ENCODE data around the gene CLSTN2. TPM values are rescaled to one million over a fixed set of nuclear protein-coding genes. Genes with fewer than 3 reads are reported as not detected.

The CLSTN2 gene
- total and polyA plus RNA-seq, 2 of the 4 experiments (the other 2 are of a cell fraction): under 0.01 to 0.07 TPM

DNA sequence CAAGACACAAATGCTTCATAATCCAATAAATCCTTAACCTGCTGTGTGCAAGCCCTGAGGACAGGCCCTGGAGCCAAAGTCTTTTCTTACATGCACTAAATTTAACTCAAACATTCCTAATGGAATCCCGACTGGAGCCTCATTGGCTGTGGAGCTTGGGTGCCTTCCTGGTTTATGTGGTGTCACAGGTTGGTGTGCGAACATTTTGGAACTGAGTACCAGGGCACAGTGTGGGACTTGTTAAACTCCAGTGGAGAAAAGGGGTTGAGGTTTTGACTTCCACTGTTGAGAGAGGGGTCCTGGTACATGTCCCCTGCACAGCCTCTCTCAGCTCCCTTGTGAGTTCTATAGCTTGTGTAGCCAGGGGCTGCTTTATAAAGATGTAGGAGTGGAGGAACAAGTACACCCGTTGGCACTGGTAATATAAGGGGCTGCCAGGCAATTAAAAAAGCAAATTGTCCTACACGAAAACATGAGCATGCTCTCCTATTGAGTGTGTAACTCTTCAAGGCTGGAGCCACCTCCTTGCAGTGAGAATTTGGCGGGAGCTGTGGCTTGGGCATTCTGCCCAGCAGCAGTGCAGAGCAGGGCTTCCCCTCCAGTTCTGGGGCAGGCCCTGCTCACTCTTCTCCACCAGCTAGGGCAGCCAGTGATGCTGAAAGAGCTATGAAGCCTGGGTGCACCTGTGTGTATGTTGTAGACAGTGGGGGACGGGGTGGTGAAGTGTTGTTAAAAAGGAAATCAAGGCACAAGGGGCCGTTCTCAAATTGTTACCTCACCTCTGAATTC, 218.1 kb downstream of the CLSTN2 start:
- ChIA-PET CTCF (no interaction called here), POLR2A (ENCODE audit: unreplicated experiment) (no interaction called here)
- Histone ChIP-seq H2AFZ (replicated peaks; ENCODE audit: low read length, poor library complexity) (no peak overlapping the region), H4K91ac (ENCODE audit: insufficient read depth, low read depth, low read length) (no peak overlapping the region), H3K14ac (replicated peaks; ENCODE audit: low read depth, low read length) (no peak overlapping the region), H3K18ac (ENCODE audit: low read depth, low read length) (no peak overlapping the region), H3K9me1 (ENCODE audit: insufficient read depth, low read length) (no peaks in the 10 kb centered on the region), H3K36me3 (ENCODE audit: control insufficient read depth, insufficient read depth, low read length) (no peaks in the 10 kb centered on the region), H3K79me1 (ENCODE audit: low read depth in 1 of 2, low read length in 2 of 2) (no peaks in the 10 kb centered on the region), H2AK9ac (replicated peaks; ENCODE audit: low read depth, low read length, poor library complexity) (no peak overlapping the region), H3K4me1 (ENCODE audit: control insufficient read depth, insufficient read depth, low read length) (no peaks in the 10 kb centered on the region), H3K23ac (ENCODE audit: low read depth, low read length) (no peak overlapping the region), H4K8ac (ENCODE audit: low read depth in 2 of 2, low read length in 2 of 2) (no peak overlapping the region), H2BK15ac (ENCODE audit: low read depth, low read length) (no peak overlapping the region), H3K4me2 (ENCODE audit: low read depth, low read length) (no peak overlapping the region), H2BK5ac (ENCODE audit: low read depth, low read length, poor library complexity, severe bottlenecking) (no peak overlapping the region), H4K20me1 (ENCODE audit: insufficient read depth, low read length) (no peaks in the 10 kb centered on the region), H3K27me3 (ENCODE audit: control insufficient read depth, insufficient read depth, low read length) (no peaks in the 10 kb centered on the region), H3K4ac (ENCODE audit: low read depth, low read length) (no peak overlapping the region), H2BK120ac (ENCODE audit: low read depth, low read length) (no peak overlapping the region), H3K56ac (ENCODE audit: extremely low read depth, insufficient read depth, low read length) (no peak overlapping the region), H2AK5ac (ENCODE audit: low read depth, low read length) (no peak overlapping the region), H3K9me3 (ENCODE audit: control insufficient read depth, insufficient read depth, low read length) (no peaks in the 10 kb centered on the region), H3K27ac (ENCODE audit: insufficient read depth, low read length) (no peak overlapping the region), H4K5ac (ENCODE audit: low read depth, low read length) (no peak overlapping the region), H3K9ac (ENCODE audit: low read depth, low read length) (no peak overlapping the region), H2BK20ac (ENCODE audit: low read depth, low read length) (no peak overlapping the region), H3K4me3 (ENCODE audit: insufficient read depth, low read depth, low read length) (no peak overlapping the region)
- TF ChIP-seq MAFK (IDR thresholded peaks at IDR 0.05; ENCODE audit: low read depth, low read length): no peak
- TF ChIP-seq CHD1 (IDR thresholded peaks at IDR 0.05; ENCODE audit: low read depth, low read length): no peak
- TF ChIP-seq RFX5 (IDR thresholded peaks at IDR 0.05; ENCODE audit: low read depth, low read length): no peak
- TF ChIP-seq CEBPB (IDR thresholded peaks at IDR 0.05; ENCODE audit: low read depth, low read length): no peak
- TF ChIP-seq, protein P1, sequence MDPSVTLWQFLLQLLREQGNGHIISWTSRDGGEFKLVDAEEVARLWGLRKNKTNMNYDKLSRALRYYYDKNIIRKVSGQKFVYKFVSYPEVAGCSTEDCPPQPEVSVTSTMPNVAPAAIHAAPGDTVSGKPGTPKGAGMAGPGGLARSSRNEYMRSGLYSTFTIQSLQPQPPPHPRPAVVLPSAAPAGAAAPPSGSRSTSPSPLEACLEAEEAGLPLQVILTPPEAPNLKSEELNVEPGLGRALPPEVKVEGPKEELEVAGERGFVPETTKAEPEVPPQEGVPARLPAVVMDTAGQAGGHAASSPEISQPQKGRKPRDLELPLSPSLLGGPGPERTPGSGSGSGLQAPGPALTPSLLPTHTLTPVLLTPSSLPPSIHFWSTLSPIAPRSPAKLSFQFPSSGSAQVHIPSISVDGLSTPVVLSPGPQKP (IDR thresholded peaks at IDR 0.05; ENCODE audit: borderline replicate concordance, low read depth, low read length): no peak
- TF ChIP-seq FOS (IDR thresholded peaks at IDR 0.05; ENCODE audit: low read depth, low read length): no peak
- no peak for TF ChIP-seq RAD21 (IDR thresholded peaks at IDR 0.05; ENCODE audit: low read length)
- no peak for TF ChIP-seq NFE2L2 (IDR thresholded peaks at IDR 0.05; ENCODE audit: low read depth, low read length)
- TF ChIP-seq POLR2A (IDR thresholded peaks at IDR 0.05; ENCODE audit: low read depth, low read length): no peak
- TF ChIP-seq MXI1 (IDR thresholded peaks at IDR 0.05; ENCODE audit: borderline replicate concordance, low read depth, low read length): no peak
- TF ChIP-seq, protein P2, sequence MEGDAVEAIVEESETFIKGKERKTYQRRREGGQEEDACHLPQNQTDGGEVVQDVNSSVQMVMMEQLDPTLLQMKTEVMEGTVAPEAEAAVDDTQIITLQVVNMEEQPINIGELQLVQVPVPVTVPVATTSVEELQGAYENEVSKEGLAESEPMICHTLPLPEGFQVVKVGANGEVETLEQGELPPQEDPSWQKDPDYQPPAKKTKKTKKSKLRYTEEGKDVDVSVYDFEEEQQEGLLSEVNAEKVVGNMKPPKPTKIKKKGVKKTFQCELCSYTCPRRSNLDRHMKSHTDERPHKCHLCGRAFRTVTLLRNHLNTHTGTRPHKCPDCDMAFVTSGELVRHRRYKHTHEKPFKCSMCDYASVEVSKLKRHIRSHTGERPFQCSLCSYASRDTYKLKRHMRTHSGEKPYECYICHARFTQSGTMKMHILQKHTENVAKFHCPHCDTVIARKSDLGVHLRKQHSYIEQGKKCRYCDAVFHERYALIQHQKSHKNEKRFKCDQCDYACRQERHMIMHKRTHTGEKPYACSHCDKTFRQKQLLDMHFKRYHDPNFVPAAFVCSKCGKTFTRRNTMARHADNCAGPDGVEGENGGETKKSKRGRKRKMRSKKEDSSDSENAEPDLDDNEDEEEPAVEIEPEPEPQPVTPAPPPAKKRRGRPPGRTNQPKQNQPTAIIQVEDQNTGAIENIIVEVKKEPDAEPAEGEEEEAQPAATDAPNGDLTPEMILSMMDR (conservative IDR thresholded peaks at IDR 0.05; ENCODE audit: low read depth, low read length): no peak
- no peak for TF ChIP-seq BHLHE40 (IDR thresholded peaks at IDR 0.05; ENCODE audit: low read depth, low read length)
- no peak for TF ChIP-seq MAZ (IDR thresholded peaks at IDR 0.05; ENCODE audit: borderline replicate concordance, low read depth, low read length)
- TF ChIP-seq RCOR1 (IDR thresholded peaks at IDR 0.05; ENCODE audit: insufficient replicate concordance, low read length): no peak
- TF ChIP-seq SMC3 (IDR thresholded peaks at IDR 0.05; ENCODE audit: low read depth, low read length): no peak
- ATAC-seq (ENCODE audit: low read depth) (no peak), DNase-seq (no peak)
- dilution Hi-C loops (cut with HindIII; ENCODE audit: low sequenced_read_pairs, unreplicated experiment): no loop called here
- no TSS peak for BruUV-seq (replicated peaks)
- in situ Hi-C loops (cut with MboI; ENCODE audit: low sequenced_read_pairs): no loop called here
- intact Hi-C loops (cut with micrococcal nuclease): no loop called here
- WGBS, 2 experiments (ENCODE audit: extremely low coverage in 2 of 2, insufficient read length in 1 of 2): 58% methylated on average over 3 of the region's 7 CpGs; no CpG with 5 or more reads in 1 of the 2 experiments

All from IMR-90 (cell line).